Mesendoderm (in vitro differentiated cells): ENCODE results near the gene KCTD21.
"Not testable (repeated sequence)": the region's sequence is repeated elsewhere in the genome, so short reads cannot be mapped to it uniquely, and the experiment has no call there.

Experiments used
- DNase-seq: peaks from one replicate; pipeline ENCODE4 v3.0.0; 2013
- H2AK5ac ChIP-seq: 2 replicates; pipeline ENCODE4 v1.6.1; 2013; ENCODE audit warnings: low read length, inconsistent platforms
- H2BK120ac ChIP-seq: 2 replicates; pipeline ENCODE4 v1.6.1; 2013; ENCODE audit warnings: low read depth, mild to moderate bottlenecking, low read length, moderate library complexity, mixed read lengths
- H2BK15ac ChIP-seq: replicated peaks from 2 replicates; pipeline ENCODE4 v1.6.1; 2013; ENCODE audit warnings: low read depth, mild to moderate bottlenecking, moderate library complexity
- H2BK5ac ChIP-seq: 2 replicates; pipeline ENCODE4 v1.6.1; 2013; ENCODE audit warnings: low read length, inconsistent platforms
- H3K18ac ChIP-seq: 2 replicates; pipeline ENCODE4 v1.6.1; 2013; ENCODE audit warnings: mild to moderate bottlenecking, low read length, mixed read lengths
- H3K23ac ChIP-seq: one replicate; pipeline ENCODE4 v1.6.1; 2013; ENCODE audit warnings: low read length
- H3K27ac ChIP-seq: 2 replicates; pipeline ENCODE4 v1.5.1; 2013; ENCODE audit warnings: low read depth, mild to moderate bottlenecking, inconsistent platforms, low read length, moderate library complexity
- H3K27me3 ChIP-seq: 2 replicates; pipeline ENCODE4 v1.6.1; 2013; ENCODE audit warnings: low read length, control low read depth, mild to moderate bottlenecking, inconsistent platforms; ENCODE audit not compliant: insufficient read depth, poor library complexity
- H3K36me3 ChIP-seq: 2 replicates; pipeline ENCODE4 v1.6.1; 2013; ENCODE audit warnings: low read length, inconsistent platforms; ENCODE audit not compliant: control insufficient read depth, insufficient read depth
- H3K4ac ChIP-seq: one replicate; pipeline ENCODE4 v1.6.1; 2013; ENCODE audit warnings: low read depth, mild to moderate bottlenecking, low read length, moderate library complexity
- H3K4me1 ChIP-seq: 2 replicates; pipeline ENCODE4 v1.6.1; 2013; ENCODE audit warnings: low read depth, low read length, inconsistent platforms; ENCODE audit not compliant: control insufficient read depth
- H3K4me2 ChIP-seq: 2 replicates; pipeline ENCODE4 v1.6.1; 2013; ENCODE audit warnings: low read length
- H3K4me3 ChIP-seq: 2 replicates; pipeline ENCODE4 v1.5.1; 2013; ENCODE audit warnings: mild to moderate bottlenecking, low read length
- H3K56ac ChIP-seq: one replicate; pipeline ENCODE4 v1.6.1; 2013; ENCODE audit warnings: low read length
- H3K79me1 ChIP-seq: 2 replicates; pipeline ENCODE4 v1.6.1; 2013; ENCODE audit warnings: low read length, inconsistent platforms
- H3K79me2 ChIP-seq: 2 replicates; pipeline ENCODE4 v1.6.1; 2013; ENCODE audit warnings: mild to moderate bottlenecking, low read length; ENCODE audit not compliant: control insufficient read depth, insufficient read depth
- H3K9ac ChIP-seq: 2 replicates; pipeline ENCODE4 v1.6.1; 2013; ENCODE audit warnings: low read length, inconsistent platforms
- H4K5ac ChIP-seq: one replicate; pipeline ENCODE4 v1.6.1; 2013; ENCODE audit warnings: low read length
- H4K8ac ChIP-seq: one replicate; pipeline ENCODE4 v1.6.1; 2013; ENCODE audit warnings: low read depth, mild to moderate bottlenecking, control low read depth, low read length, moderate library complexity
- whole genome bisulfite sequencing: extraction: QIAGEN DNeasy Blood & Tissue Kit; methylation state at CpG from one replicate; pipeline ENCODE4 v1.1.7; 2013; ENCODE audit warnings: low lambda C conversion rate, missing lambda C conversion rate; ENCODE audit not compliant: insufficient coverage; ENCODE audit errors: extremely low coverage; 5-methylcytosine and 5-hydroxymethylcytosine counted together

The KCTD21 gene

GRCh38 chr11:78177216-78177615, 11.2 kb downstream of the KCTD21 start:
- H4K5ac ChIP-seq = no peak overlapping the region
- no peak overlapping the region for H3K4me3 ChIP-seq
- H3K79me1 ChIP-seq = no peaks in the 10 kb centered on the region
- no peaks in the 10 kb centered on the region for H3K36me3 ChIP-seq
- no peak overlapping the region for H3K56ac ChIP-seq
- H2BK15ac ChIP-seq = no peak overlapping the region
- no peak for DNase-seq
- H3K27ac ChIP-seq = no peak overlapping the region
- no peak overlapping the region for H3K9ac ChIP-seq
- H2BK5ac ChIP-seq = no peak overlapping the region
- no peak overlapping the region for H3K18ac ChIP-seq
- no peak overlapping the region for H2AK5ac ChIP-seq
- H3K79me2 ChIP-seq = no peaks in the 10 kb centered on the region
- H3K27me3 ChIP-seq = no peaks in the 10 kb centered on the region
- H3K4me1 ChIP-seq = no peaks in the 10 kb centered on the region
- H4K8ac ChIP-seq = no peak overlapping the region
- H3K4ac ChIP-seq = no peak overlapping the region
- no CpG with 5 or more reads among the region's 7 CpGs for WGBS
- H3K23ac ChIP-seq = no peak overlapping the region
- no peak overlapping the region for H3K4me2 ChIP-seq
- no peak overlapping the region for H2BK120ac ChIP-seq

DNA sequence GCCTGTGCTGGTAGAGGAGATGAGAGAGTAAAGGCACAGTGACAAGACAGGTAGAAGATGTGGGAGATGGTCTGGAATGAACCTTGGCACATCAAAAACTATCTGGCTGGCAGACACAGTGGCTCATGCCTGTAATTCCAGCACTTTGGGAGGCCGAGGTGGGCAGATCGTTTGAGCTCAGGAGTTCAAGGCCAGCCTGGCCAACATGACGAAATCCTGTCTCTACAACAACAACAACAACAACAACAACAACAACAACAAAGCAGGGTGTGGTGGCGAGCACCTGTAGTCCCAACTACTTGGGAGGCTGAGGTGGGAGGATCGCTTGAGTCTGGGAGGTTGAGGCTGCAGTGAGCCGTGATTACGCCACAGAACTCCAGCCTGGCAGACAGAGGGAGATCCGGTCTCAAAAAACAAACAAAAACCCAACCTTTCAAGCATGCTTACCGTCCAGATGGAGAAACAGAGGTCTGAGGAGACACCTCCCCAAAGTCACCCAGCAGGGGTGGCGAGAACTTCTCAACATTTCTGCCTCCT, 11.8 kb downstream of the KCTD21 start:
- WGBS = no CpG with 5 or more reads among the region's 10 CpGs
- DNase-seq = no peak

DNA sequence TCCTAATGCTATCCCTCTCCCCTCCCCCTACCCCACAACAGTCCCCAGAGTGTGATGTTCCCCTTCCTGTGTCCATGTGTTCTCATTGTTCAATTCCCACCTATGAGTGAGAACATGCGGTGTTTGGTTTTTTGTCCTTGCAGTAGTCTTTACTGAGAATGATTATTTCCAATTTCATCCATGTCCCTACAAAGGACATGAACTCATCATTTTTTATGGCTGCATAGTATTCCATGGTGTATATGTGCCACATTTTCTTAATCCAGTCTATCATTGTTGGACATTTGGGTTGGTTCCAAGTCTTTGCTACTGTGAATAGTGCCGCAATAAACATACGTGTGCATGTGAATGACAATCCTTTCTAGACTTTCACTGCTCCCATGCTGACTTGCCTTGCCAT, 12.6 kb downstream of the KCTD21 start:
- not testable (repeated sequence) for DNase-seq, H2AK5ac ChIP-seq, H3K4ac ChIP-seq, H3K4me2 ChIP-seq, H2BK15ac ChIP-seq, H2BK120ac ChIP-seq, H3K56ac ChIP-seq, H3K36me3 ChIP-seq, H3K4me3 ChIP-seq, H3K79me2 ChIP-seq, H4K5ac ChIP-seq, H3K27ac ChIP-seq, H2BK5ac ChIP-seq, H3K9ac ChIP-seq, H3K23ac ChIP-seq, H3K18ac ChIP-seq, H3K27me3 ChIP-seq, H4K8ac ChIP-seq, H3K4me1 ChIP-seq, H3K79me1 ChIP-seq
- no CpG with 5 or more reads among the region's 3 CpGs for WGBS

More for the DNA sequence above, 11.8 kb downstream of the KCTD21 start:
- Histone ChIP-seq H4K8ac (no peak overlapping the region), H3K4me1 (no peaks in the 10 kb centered on the region), H3K18ac (no peak overlapping the region), H3K4me3 (no peak overlapping the region), H3K79me2 (no peaks in the 10 kb centered on the region), H2BK120ac (no peak overlapping the region), H3K9ac (no peak overlapping the region), H4K5ac (no peak overlapping the region), H2BK5ac (no peak overlapping the region), H3K56ac (no peak overlapping the region), H3K79me1 (no peaks in the 10 kb centered on the region), H3K36me3 (no peaks in the 10 kb centered on the region), H3K27me3 (no peaks in the 10 kb centered on the region), H2BK15ac (no peak overlapping the region), H3K4me2 (no peak overlapping the region), H2AK5ac (no peak overlapping the region), H3K27ac (no peak overlapping the region), H3K23ac (no peak overlapping the region), H3K4ac (no peak overlapping the region)

GRCh38 chr11:78171951-78172350, 16.5 kb downstream of the KCTD21 start:
- Histone ChIP-seq H3K23ac (no peak overlapping the region), H3K27ac (no peak overlapping the region), H4K5ac (no peak overlapping the region), H3K79me1 (no peaks in the 10 kb centered on the region), H3K9ac (no peak overlapping the region), H2BK5ac (no peak overlapping the region), H3K36me3 (no peaks in the 10 kb centered on the region), H3K27me3 (no peaks in the 10 kb centered on the region), H3K4ac (no peak overlapping the region), H3K4me1 (peaks cover 3% of the 10 kb centered on the region), H2AK5ac (no peak overlapping the region), H3K18ac (no peak overlapping the region), H3K4me2 (no peak overlapping the region), H4K8ac (no peak overlapping the region), H2BK15ac (no peak overlapping the region), H3K79me2 (no peaks in the 10 kb centered on the region), H3K56ac (no peak overlapping the region), H2BK120ac (no peak overlapping the region), H3K4me3 (no peak overlapping the region)
- WGBS = no CpG with 5 or more reads among the region's 6 CpGs
- DNase-seq = no peak

DNA sequence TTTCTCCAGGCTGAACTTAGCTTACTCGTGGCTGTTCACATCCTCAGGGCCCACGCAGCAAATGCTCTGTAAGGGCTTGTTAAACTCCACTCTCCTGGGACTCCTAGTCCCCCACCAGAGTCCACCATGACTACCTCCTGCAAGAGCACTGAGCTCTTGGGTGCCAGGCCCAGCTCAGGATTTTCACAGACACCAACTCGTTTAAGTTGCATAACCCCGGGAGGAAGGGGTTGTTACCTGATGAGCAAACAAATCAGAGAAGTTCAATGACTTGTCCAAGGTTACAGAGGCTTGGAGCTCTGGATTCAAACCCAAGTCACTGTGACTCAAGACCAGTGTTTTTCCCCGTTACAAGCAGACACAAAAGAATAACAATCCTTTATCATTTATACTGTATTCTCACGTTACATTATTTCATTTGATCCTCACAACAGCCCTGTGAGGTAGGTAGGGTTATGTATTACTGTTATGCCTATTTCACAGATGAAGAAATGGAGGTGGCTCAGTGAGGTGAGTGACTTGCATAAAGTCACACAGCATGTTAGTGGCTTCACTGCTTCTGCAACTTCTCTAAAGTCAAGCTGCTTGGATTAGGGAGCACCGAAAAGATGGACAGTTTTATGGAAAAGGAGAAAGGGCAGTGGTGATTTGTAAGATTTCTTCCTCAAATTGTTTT, 17.4 kb downstream of the KCTD21 start:
- no CpG with 5 or more reads among the region's 7 CpGs for WGBS
- H3K23ac ChIP-seq = no peak overlapping the region
- H3K36me3 ChIP-seq = no peaks in the 10 kb centered on the region
- no peak overlapping the region for H3K4ac ChIP-seq
- no peak overlapping the region for H4K5ac ChIP-seq
- H2BK15ac ChIP-seq = no peak overlapping the region
- no peaks in the 10 kb centered on the region for H3K79me2 ChIP-seq
- no peak overlapping the region for H3K9ac ChIP-seq
- H3K18ac ChIP-seq = no peak overlapping the region
- H3K79me1 ChIP-seq = no peaks in the 10 kb centered on the region
- H3K27ac ChIP-seq = no peak overlapping the region
- no peak overlapping the region for H2BK120ac ChIP-seq
- peaks cover 3% of the 10 kb centered on the region for H3K4me1 ChIP-seq
- no peak overlapping the region for H2AK5ac ChIP-seq
- H3K56ac ChIP-seq = no peak overlapping the region
- no peak for DNase-seq
- no peak overlapping the region for H4K8ac ChIP-seq
- no peak overlapping the region for H3K4me2 ChIP-seq
- H3K4me3 ChIP-seq = no peak overlapping the region
- no peaks in the 10 kb centered on the region for H3K27me3 ChIP-seq
- no peak overlapping the region for H2BK5ac ChIP-seq

DNA sequence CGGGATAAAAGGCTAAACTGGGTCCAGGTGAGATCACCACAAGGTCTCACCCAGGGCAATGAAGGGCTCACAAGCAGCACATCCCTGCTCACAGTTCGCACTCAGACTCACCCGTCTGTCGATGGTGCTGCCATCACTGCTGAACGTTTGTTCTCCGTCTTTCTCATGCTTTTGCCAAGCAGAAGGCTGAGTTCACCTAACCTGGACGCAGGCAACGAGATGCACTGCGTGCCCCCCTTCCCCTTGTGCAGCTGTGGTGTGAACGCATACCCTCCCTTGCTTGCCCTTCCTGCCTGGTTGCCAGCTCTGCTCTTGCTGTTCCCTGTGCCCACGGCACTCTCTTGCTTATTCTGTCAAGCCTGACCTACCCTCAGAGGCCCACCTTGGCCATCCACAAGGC, 18.0 kb downstream of the KCTD21 start:
- no peak overlapping the region for H4K8ac ChIP-seq
- H3K27ac ChIP-seq = no peak overlapping the region
- no peak overlapping the region for H3K23ac ChIP-seq
- no peak for DNase-seq
- H4K5ac ChIP-seq = no peak overlapping the region
- H2AK5ac ChIP-seq = no peak overlapping the region
- H3K9ac ChIP-seq = no peak overlapping the region
- no peak overlapping the region for H3K18ac ChIP-seq
- no peaks in the 10 kb centered on the region for H3K36me3 ChIP-seq
- H3K79me1 ChIP-seq = no peaks in the 10 kb centered on the region
- H3K27me3 ChIP-seq = no peaks in the 10 kb centered on the region
- no CpG with 5 or more reads among the region's 11 CpGs for WGBS
- peaks cover 3% of the 10 kb centered on the region for H3K4me1 ChIP-seq
- no peaks in the 10 kb centered on the region for H3K79me2 ChIP-seq
- H3K4me2 ChIP-seq = no peak overlapping the region
- no peak overlapping the region for H3K4me3 ChIP-seq
- no peak overlapping the region for H2BK5ac ChIP-seq
- H2BK120ac ChIP-seq = no peak overlapping the region
- H3K56ac ChIP-seq = no peak overlapping the region
- H3K4ac ChIP-seq = no peak overlapping the region
- no peak overlapping the region for H2BK15ac ChIP-seq
